ENCODE measurements around the gene THADA.
"Not testable (repeated sequence)": the region's sequence is repeated elsewhere in the genome, so short reads cannot be mapped to it uniquely, and the experiment has no call there.

THADA gene

GRCh38 chr2:43559391-43560230 is 36.2 kb downstream of the THADA start:
- Histone ChIP-seq H3K27ac (ENCODE audit: low read depth, low read length) (no peak overlapping the region), H3K27me3 (ENCODE audit: insufficient read depth, low read length) (no peaks in the 10 kb centered on the region)

GRCh38 chr2:43557196-43557595 is 38.6 kb downstream of the THADA start:
- peaks cover 7% of the 10 kb centered on the region for H3K36me3 ChIP-seq (ENCODE audit: insufficient read depth, low read length)
- H2AFZ ChIP-seq (ENCODE audit: low read length, unreplicated experiment), result no peak overlapping the region
- H3K27me3 ChIP-seq (ENCODE audit: insufficient read depth, low read length), result no peaks in the 10 kb centered on the region
- H3K4me3 ChIP-seq (ENCODE audit: low read depth, low read length), result no peak overlapping the region
- no peak overlapping the region for H3K27ac ChIP-seq (ENCODE audit: low read depth, low read length)
- H3K4me1 ChIP-seq (ENCODE audit: control insufficient read depth, insufficient read depth, low read length, unreplicated experiment), result no peaks in the 10 kb centered on the region
- no peaks in the 10 kb centered on the region for H3K79me2 ChIP-seq (ENCODE audit: control insufficient read depth, insufficient read depth, low read length, unreplicated experiment)

More at GRCh38 chr2:43559391-43560230, 36.2 kb downstream of the THADA start:
- H2AFZ ChIP-seq (ENCODE audit: low read length, unreplicated experiment), result no peak overlapping the region
- no peaks in the 10 kb centered on the region for H3K79me2 ChIP-seq (ENCODE audit: control insufficient read depth, insufficient read depth, low read length, unreplicated experiment)
- no peaks in the 10 kb centered on the region for H3K4me1 ChIP-seq (ENCODE audit: control insufficient read depth, insufficient read depth, low read length, unreplicated experiment)
- peaks cover 6% of the 10 kb centered on the region for H3K36me3 ChIP-seq (ENCODE audit: insufficient read depth, low read length)
- H3K4me3 ChIP-seq (ENCODE audit: low read depth, low read length), result no peak overlapping the region

- no peaks in the 10 kb centered on the region for H3K27me3 ChIP-seq (ENCODE audit: insufficient read depth, low read length)
- H3K36me3 ChIP-seq (ENCODE audit: insufficient read depth, low read length), result peaks cover 13% of the 10 kb centered on the region
- no peak overlapping the region for H3K4me3 ChIP-seq (ENCODE audit: low read depth, low read length)
- no peak overlapping the region for H2AFZ ChIP-seq (ENCODE audit: low read length, unreplicated experiment)
- H3K27ac ChIP-seq (ENCODE audit: low read depth, low read length), result no peak overlapping the region
- H3K4me1 ChIP-seq (ENCODE audit: control insufficient read depth, insufficient read depth, low read length, unreplicated experiment), result no peaks in the 10 kb centered on the region
- no peaks in the 10 kb centered on the region for H3K79me2 ChIP-seq (ENCODE audit: control insufficient read depth, insufficient read depth, low read length, unreplicated experiment)
These were observed 39.6 kb downstream of the THADA start for GRCh38 chr2:43556256-43556655.

- no peaks in the 10 kb centered on the region for H3K27me3 ChIP-seq (ENCODE audit: insufficient read depth, low read length)
- H3K4me1 ChIP-seq (ENCODE audit: control insufficient read depth, insufficient read depth, low read length, unreplicated experiment), result no peaks in the 10 kb centered on the region
- no peak overlapping the region for H2AFZ ChIP-seq (ENCODE audit: low read length, unreplicated experiment)
- no peaks in the 10 kb centered on the region for H3K79me2 ChIP-seq (ENCODE audit: control insufficient read depth, insufficient read depth, low read length, unreplicated experiment)
- no peak overlapping the region for H3K27ac ChIP-seq (ENCODE audit: low read depth, low read length)
- no peak overlapping the region for H3K4me3 ChIP-seq (ENCODE audit: low read depth, low read length)
- peaks cover 31% of the 10 kb centered on the region for H3K36me3 ChIP-seq (ENCODE audit: insufficient read depth, low read length)
These were observed 42.4 kb downstream of the THADA start for GRCh38 chr2:43553341-43553855.

- H3K36me3 ChIP-seq (ENCODE audit: insufficient read depth, low read length), result peaks cover 31% of the 10 kb centered on the region
These were observed 43.8 kb downstream of the THADA start for GRCh38 chr2:43551990-43552389.

GRCh38 chr2:43548381-43548780 is 47.5 kb downstream of the THADA start:
- not testable (repeated sequence) for H3K4me1 ChIP-seq (ENCODE audit: control insufficient read depth, insufficient read depth, low read length, unreplicated experiment)

More at GRCh38 chr2:43551990-43552389, 43.8 kb downstream of the THADA start:
- Histone ChIP-seq H3K79me2 (ENCODE audit: control insufficient read depth, insufficient read depth, low read length, unreplicated experiment) (no peaks in the 10 kb centered on the region), H3K27me3 (ENCODE audit: insufficient read depth, low read length) (no peaks in the 10 kb centered on the region), H3K27ac (ENCODE audit: low read depth, low read length) (no peak overlapping the region), H3K4me3 (ENCODE audit: low read depth, low read length) (no peak overlapping the region), H3K4me1 (ENCODE audit: control insufficient read depth, insufficient read depth, low read length, unreplicated experiment) (no peaks in the 10 kb centered on the region), H2AFZ (ENCODE audit: low read length, unreplicated experiment) (no peak overlapping the region)

GRCh38 chr2:43542285-43542933 is 53.4 kb downstream of the THADA start:
- Histone ChIP-seq H3K27ac (ENCODE audit: low read depth, low read length) (peak overlapping the region; percentile 99; the same call in 1 of the 2 replicates), H3K4me1 (ENCODE audit: control insufficient read depth, insufficient read depth, low read length, unreplicated experiment) (peaks cover 32% of the 10 kb centered on the region), H2AFZ (ENCODE audit: low read length, unreplicated experiment) (no peak overlapping the region), H3K36me3 (ENCODE audit: insufficient read depth, low read length) (peaks cover 5% of the 10 kb centered on the region; the same call in 1 of the 2 replicates), H3K79me2 (ENCODE audit: control insufficient read depth, insufficient read depth, low read length, unreplicated experiment) (no peaks in the 10 kb centered on the region), H3K27me3 (ENCODE audit: insufficient read depth, low read length) (no peaks in the 10 kb centered on the region), H3K4me3 (ENCODE audit: low read depth, low read length) (no peak overlapping the region)

More at GRCh38 chr2:43548381-43548780, 47.5 kb downstream of the THADA start:
- not testable (repeated sequence) for H3K4me3 ChIP-seq (ENCODE audit: low read depth, low read length); H3K27ac ChIP-seq (ENCODE audit: low read depth, low read length); H3K27me3 ChIP-seq (ENCODE audit: insufficient read depth, low read length); H3K79me2 ChIP-seq (ENCODE audit: control insufficient read depth, insufficient read depth, low read length, unreplicated experiment); H2AFZ ChIP-seq (ENCODE audit: low read length, unreplicated experiment)
- peaks cover 29% of the 10 kb centered on the region for H3K36me3 ChIP-seq (ENCODE audit: insufficient read depth, low read length)

GRCh38 chr2:43541165-43541564 is 54.7 kb downstream of the THADA start:
- peaks cover 32% of the 10 kb centered on the region for H3K4me1 ChIP-seq (ENCODE audit: control insufficient read depth, insufficient read depth, low read length, unreplicated experiment)
- H3K27ac ChIP-seq (ENCODE audit: low read depth, low read length), result peak overlapping the region; percentile 99

GRCh38 chr2:43540021-43540779 is 55.6 kb downstream of the THADA start:
- Histone ChIP-seq H3K4me1 (ENCODE audit: control insufficient read depth, insufficient read depth, low read length, unreplicated experiment) (peaks cover 32% of the 10 kb centered on the region), H3K27ac (ENCODE audit: low read depth, low read length) (peak overlapping the region; percentile 99), H2AFZ (ENCODE audit: low read length, unreplicated experiment) (peak overlapping the region; percentile 2), H3K36me3 (ENCODE audit: insufficient read depth, low read length) (peaks cover 6% of the 10 kb centered on the region; the same call in 1 of the 2 replicates), H3K4me3 (ENCODE audit: low read depth, low read length) (peak overlapping the region; percentile 19), H3K79me2 (ENCODE audit: control insufficient read depth, insufficient read depth, low read length, unreplicated experiment) (no peaks in the 10 kb centered on the region), H3K27me3 (ENCODE audit: insufficient read depth, low read length) (no peaks in the 10 kb centered on the region)

More at GRCh38 chr2:43541165-43541564, 54.7 kb downstream of the THADA start:
- Histone ChIP-seq H3K27me3 (ENCODE audit: insufficient read depth, low read length) (no peaks in the 10 kb centered on the region), H2AFZ (ENCODE audit: low read length, unreplicated experiment) (no peak overlapping the region), H3K36me3 (ENCODE audit: insufficient read depth, low read length) (peaks cover 6% of the 10 kb centered on the region; the same call in 1 of the 2 replicates), H3K4me3 (ENCODE audit: low read depth, low read length) (no peak overlapping the region), H3K79me2 (ENCODE audit: control insufficient read depth, insufficient read depth, low read length, unreplicated experiment) (no peaks in the 10 kb centered on the region)

GRCh38 chr2:43539436-43539835 is 56.4 kb downstream of the THADA start:
- H3K79me2 ChIP-seq (ENCODE audit: control insufficient read depth, insufficient read depth, low read length, unreplicated experiment), result no peaks in the 10 kb centered on the region
- no peaks in the 10 kb centered on the region for H3K27me3 ChIP-seq (ENCODE audit: insufficient read depth, low read length)
- H3K27ac ChIP-seq (ENCODE audit: low read depth, low read length), result peak overlapping the region; percentile 99
- H2AFZ ChIP-seq (ENCODE audit: low read length, unreplicated experiment), result no peak overlapping the region
- peaks cover 32% of the 10 kb centered on the region for H3K4me1 ChIP-seq (ENCODE audit: control insufficient read depth, insufficient read depth, low read length, unreplicated experiment)
- no peak overlapping the region for H3K4me3 ChIP-seq (ENCODE audit: low read depth, low read length)
- peaks cover 6% of the 10 kb centered on the region; the same call in 1 of the 2 replicates for H3K36me3 ChIP-seq (ENCODE audit: insufficient read depth, low read length)
